Gastroesophageal sphincter (tissue), 3 donors: ENCODE results near the gene RAC2.

ENCODE experiments used
- EP300 ChIP-seq: sonication (generic); formaldehyde crosslinking; IDR thresholded peaks from one replicate; pipeline ENCODE4 v1.6.1; 2017; ENCODE audit warnings: antibody characterized with exemption, mild to moderate bottlenecking
- POLR2A ChIP-seq, 2 donors: fragments of 450-650 bp; IDR thresholded peaks; one replicate each; pipeline ENCODE4 v1.6.1; 2017; ENCODE audit warnings: antibody characterized with exemption in 2 of 2, mild to moderate bottlenecking in 2 of 2, moderate library complexity in 1 of 2
- POLR2AphosphoS5 ChIP-seq: sonication (generic); formaldehyde crosslinking; IDR thresholded peaks from one replicate; pipeline ENCODE4 v1.6.1; 2017; ENCODE audit warnings: antibody characterized with exemption
- TF ChIP-seq, protein P1 (sequence below), 4 experiments: fragments of 200-600 bp in 2 of 4; fragments of 450-650 bp in 2 of 4; sonication (generic) in 1 of 4; IDR thresholded peaks; one replicate each; pipeline ENCODE4 v1.5.1; 2017 to 2019; ENCODE audit warnings: antibody characterized with exemption in 4 of 4, mild to moderate bottlenecking in 2 of 4, moderate library complexity in 2 of 4

DNA sequence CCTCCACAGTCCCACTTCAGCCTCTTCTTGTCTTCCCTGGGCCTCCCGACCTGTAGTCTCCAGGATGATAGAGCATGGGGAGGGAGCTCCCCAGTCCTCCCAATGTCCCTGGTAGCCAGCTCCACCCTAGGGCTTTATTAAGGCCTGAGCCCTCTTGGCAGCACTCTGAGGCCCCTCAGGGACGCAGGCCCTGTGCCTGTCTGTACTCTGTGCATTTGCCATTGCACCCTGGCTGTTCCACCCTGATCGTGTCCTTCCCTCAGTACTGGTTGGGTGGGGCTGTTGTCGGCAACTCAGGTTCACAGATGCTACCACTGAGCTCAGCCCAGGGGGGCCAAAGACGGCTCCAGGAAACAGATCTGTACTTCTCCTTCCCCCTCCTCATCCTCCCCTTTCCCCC is 39.0 kb downstream of the RAC2 start:
- TF ChIP-seq POLR2A (IDR thresholded peaks at IDR 0.05) (no peak), EP300 (no peak), POLR2AphosphoS5 (no peak)
- TF ChIP-seq, protein P1, sequence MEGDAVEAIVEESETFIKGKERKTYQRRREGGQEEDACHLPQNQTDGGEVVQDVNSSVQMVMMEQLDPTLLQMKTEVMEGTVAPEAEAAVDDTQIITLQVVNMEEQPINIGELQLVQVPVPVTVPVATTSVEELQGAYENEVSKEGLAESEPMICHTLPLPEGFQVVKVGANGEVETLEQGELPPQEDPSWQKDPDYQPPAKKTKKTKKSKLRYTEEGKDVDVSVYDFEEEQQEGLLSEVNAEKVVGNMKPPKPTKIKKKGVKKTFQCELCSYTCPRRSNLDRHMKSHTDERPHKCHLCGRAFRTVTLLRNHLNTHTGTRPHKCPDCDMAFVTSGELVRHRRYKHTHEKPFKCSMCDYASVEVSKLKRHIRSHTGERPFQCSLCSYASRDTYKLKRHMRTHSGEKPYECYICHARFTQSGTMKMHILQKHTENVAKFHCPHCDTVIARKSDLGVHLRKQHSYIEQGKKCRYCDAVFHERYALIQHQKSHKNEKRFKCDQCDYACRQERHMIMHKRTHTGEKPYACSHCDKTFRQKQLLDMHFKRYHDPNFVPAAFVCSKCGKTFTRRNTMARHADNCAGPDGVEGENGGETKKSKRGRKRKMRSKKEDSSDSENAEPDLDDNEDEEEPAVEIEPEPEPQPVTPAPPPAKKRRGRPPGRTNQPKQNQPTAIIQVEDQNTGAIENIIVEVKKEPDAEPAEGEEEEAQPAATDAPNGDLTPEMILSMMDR (IDR thresholded peaks at IDR 0.05): no peak
